ENCODE results near the gene UTS2.

- TF ChIP-seq, protein P1, sequence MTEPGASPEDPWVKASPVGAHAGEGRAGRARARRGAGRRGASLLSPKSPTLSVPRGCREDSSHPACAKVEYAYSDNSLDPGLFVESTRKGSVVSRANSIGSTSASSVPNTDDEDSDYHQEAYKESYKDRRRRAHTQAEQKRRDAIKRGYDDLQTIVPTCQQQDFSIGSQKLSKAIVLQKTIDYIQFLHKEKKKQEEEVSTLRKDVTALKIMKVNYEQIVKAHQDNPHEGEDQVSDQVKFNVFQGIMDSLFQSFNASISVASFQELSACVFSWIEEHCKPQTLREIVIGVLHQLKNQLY (CRISPR knock-in tag; conservative IDR thresholded peaks at IDR 0.05), result no peak
- no peak for TF ChIP-seq JUND (IDR thresholded peaks at IDR 0.05; ENCODE audit: borderline replicate concordance, low read depth, low read length)
- TF ChIP-seq JUND (tag; IDR thresholded peaks at IDR 0.05; ENCODE audit: borderline replicate concordance, low read depth, low read length), result no peak
- TF ChIP-seq HMG20A (CRISPR knock-in tag; conservative IDR thresholded peaks at IDR 0.05), result no peak
Observed at GRCh38 chr1:7891804-7892203, 38.9 kb upstream of the UTS2 start.

All from K562 (cell line).